HG02571 (cell line): Measurements from ENCODE around the gene UGT1A5.

Experiments used
- ATAC-seq: cut with Tn5 transposase; IDR thresholded peaks from one replicate; pipeline ENCODE4 v1.9.1; 2021; ENCODE audit warnings: mild to moderate bottlenecking, moderate library complexity; ENCODE audit not compliant: unreplicated experiment

Gene UGT1A5

DNA sequence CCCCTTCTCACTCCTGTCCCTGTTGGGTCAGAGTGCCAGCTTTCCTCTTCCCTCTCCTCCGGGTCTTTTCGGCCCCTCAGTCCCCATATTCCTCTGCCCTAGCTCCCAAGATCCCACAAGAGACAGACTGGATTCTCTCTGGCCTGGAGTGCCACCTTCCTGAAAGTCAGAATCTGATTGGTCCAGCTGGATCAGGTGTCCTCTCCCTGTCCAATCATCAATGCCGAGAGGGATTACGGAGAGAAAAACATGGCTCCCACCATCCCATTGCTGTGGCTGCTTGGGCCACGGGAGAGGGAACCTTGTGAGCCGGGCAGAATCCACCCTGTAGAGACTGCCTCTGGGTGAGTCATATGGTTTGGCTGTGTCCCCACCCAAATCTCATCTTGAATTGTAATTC is 62.7 kb downstream of the UGT1A5 start:
- no peak for ATAC-seq

DNA sequence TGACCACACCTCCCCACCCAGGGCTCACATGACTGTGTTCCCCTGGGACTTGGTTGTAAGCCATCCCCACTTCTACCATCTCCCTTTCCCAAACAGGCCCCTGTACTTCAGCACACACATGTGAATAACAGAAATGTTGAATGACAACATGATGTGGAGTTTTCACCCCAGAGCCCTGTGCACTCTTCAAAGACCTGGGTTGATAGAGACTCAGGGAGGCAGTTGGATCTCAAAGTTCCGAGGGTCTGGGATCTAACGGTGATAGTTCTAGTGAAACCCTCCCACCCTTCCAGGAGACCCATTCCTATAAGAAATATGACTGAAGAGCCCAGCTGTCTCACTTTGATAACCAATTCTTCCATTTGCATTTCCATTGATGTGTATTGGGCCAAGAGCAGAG is 65.3 kb downstream of the UGT1A5 start, which contains the start of gene MROH2A:
Gene MROH2A (plus strand): TSS at position 301 of the 400 bp plus-strand sequence. CDS start 1,029 bp downstream, outside the sequence.
- ATAC-seq: no peak

- ATAC-seq: no peak
Measured at GRCh38 chr2:233779722-233780121, 67.0 kb downstream of the UGT1A5 start.

- ATAC-seq: no peak
Measured at GRCh38 chr2:233780771-233781170, 68.1 kb downstream of the UGT1A5 start.

- no peak for ATAC-seq
Measured at GRCh38 chr2:233789554-233789953, 76.8 kb downstream of the UGT1A5 start.

GRCh38 chr2:233791151-233791882 is 78.6 kb downstream of the UGT1A5 start:
- no peak for ATAC-seq

DNA sequence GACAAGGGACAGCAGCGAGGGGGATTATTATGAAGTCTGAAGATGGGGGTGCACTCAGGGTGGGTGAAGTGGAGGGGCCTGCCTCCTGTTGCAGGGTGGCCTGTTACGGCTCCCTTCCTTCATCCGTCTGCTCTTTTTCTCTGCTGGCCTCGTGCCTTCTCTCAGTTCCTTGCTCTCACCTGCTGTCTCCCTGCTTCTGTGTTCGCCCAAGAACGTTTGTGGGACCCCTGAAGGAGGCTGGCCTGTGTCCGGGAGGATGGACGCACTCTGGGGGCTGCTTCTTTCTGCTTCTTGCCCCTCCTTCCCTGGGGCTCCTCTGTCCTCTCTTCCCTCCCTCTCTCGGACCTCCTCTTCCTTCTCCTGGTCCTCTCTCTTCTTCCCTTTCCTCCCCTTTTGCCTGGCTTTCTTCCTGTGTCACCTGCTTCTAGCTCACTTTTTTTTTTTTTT is 79.2 kb downstream of the UGT1A5 start:
- ATAC-seq: no peak

GRCh38 chr2:233792720-233793119 is 80.0 kb downstream of the UGT1A5 start:
- no peak for ATAC-seq

DNA sequence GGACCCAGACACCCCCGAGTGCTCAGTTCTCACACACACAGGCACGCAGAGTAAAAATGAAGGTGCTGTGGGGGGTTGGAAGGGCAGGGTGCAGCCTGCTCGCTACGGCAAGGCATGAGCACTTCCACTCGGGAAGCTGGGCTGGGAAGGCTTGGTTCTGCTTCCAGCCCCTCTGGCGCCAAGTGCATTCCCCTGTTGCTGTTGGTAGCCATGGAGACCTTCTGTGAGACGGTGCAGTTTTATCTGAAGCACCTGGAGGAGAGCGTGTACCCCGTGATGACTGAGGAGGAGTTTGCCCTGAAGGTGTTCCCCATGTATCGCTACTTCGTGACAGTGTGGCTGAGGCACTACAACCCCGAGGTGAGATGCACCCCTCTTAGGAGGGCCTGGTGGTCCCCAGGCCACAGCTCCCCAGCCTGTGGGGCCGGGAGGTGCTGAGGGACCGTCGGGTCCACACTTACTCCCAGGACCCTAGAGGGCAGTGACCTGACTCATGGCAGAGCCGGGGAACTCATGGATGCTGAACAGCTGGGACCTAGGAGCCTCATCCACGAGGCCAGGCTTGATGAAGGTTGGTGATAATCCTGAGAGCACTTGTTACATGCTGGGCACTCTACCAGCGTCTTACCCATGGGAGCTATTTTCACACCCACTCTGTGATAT is 80.9 kb downstream of the UGT1A5 start:
- no peak for ATAC-seq

GRCh38 chr2:233794128-233794658 is 81.5 kb downstream of the UGT1A5 start:
- ATAC-seq: no peak

DNA sequence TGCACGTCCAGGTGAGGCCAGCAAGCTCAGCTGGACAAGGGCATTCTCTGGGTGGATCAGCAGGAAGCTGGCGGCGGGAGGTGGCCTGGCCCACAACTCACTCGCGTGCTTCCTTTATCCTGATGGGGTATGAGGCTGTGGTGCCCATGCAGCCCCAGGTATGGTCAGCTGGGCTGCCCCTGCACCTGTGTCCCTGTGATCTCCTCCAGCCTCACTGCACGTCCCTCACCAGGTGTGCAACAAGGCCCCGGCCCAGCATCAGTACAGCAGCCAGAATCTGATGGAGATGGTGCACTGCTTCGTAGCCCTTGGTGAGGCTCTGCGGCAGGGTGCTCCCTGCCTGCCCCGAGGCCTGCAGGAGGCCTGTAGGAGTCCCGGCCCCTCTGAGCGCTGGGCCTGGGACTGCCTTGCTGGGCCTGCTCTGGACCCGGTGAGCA is 83.0 kb downstream of the UGT1A5 start:
- no peak for ATAC-seq

- no peak for ATAC-seq
Measured at GRCh38 chr2:233796254-233796653, 83.5 kb downstream of the UGT1A5 start.

DNA sequence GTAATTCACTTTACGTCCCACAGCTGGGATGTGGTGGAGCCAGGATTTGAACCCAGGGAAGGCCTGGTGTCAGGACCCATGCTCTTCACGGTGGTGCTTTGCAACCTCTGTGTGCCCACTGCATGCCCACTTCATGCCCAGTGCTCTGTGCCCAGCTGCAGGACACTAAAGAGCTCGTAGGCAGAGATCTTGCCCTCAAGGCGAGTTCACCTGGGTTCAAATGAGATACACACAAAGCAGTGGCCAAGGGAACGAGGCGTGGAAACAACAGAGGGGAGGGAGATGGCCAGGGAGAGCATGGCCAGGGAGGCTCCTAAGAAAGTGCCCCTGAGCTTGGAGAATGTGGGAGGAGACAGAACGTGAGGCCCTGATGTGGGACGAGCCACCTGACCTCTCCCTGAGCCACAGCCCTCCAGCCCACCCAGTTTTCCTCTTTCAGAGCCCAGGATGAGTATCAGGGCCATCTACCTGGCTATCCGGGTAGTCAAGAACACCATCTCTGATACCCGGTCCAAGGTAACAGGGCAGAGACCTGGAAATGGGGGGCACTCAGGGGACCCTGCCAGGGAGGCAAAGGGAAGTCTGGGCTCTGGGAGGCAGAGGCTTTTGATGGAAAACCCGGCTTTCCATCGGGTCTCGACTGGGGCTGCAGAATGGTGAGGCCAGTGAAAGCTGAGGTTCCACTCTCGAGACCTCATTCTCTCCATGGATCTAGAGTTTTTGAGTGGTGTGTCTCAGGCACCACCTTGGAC is 85.8 kb downstream of the UGT1A5 start:
- no peak for ATAC-seq

DNA sequence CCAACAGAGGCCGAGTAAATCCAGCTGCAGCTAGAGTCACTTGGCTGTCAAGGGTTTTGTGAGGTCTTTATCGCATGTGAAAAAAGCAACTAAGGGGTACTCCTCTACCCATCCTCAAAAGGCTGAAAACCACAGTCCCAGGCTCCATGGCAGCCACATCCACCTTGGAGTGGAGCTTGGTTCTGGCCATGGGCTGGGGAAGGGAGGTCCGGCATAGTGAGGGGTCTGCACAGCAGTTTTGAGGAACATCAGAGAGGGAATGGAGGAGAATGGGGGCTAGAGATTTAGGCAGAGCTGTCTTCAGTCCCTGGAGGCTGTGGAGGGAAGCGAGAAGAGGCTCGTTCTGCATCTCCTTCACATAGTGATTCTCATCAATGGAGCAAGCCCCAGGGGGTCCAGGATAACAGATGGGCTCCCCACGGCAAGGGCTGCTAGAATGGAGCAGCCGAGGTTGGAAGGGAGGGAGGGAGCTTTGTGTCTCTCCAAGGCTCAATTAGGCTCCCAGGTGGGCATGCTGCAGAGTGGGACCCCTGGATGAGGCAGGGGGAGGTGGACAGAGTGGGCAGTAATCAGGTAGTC is 86.5 kb downstream of the UGT1A5 start:
- no peak for ATAC-seq

- ATAC-seq: no peak
Measured at GRCh38 chr2:233799716-233800115, 87.0 kb downstream of the UGT1A5 start.

DNA sequence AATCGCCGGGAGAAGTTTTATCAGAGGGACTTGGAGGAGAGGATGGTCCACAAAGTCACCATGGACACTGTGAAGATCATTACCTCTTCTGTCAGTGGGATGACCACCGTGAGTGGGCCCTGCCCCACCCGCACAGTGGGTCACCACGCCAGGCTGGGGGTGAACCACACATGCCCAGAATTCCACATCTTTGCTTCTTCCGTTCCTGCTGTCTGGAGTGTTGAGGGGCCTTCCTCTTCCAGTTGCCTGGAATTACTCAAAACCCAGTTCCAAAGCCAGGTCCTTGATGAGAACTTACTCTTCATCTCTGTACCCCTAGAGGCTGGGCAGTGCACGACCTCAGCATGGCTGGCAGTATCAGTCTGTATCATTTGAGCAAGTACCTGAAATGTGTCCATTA is 87.5 kb downstream of the UGT1A5 start:
- ATAC-seq: no peak

DNA sequence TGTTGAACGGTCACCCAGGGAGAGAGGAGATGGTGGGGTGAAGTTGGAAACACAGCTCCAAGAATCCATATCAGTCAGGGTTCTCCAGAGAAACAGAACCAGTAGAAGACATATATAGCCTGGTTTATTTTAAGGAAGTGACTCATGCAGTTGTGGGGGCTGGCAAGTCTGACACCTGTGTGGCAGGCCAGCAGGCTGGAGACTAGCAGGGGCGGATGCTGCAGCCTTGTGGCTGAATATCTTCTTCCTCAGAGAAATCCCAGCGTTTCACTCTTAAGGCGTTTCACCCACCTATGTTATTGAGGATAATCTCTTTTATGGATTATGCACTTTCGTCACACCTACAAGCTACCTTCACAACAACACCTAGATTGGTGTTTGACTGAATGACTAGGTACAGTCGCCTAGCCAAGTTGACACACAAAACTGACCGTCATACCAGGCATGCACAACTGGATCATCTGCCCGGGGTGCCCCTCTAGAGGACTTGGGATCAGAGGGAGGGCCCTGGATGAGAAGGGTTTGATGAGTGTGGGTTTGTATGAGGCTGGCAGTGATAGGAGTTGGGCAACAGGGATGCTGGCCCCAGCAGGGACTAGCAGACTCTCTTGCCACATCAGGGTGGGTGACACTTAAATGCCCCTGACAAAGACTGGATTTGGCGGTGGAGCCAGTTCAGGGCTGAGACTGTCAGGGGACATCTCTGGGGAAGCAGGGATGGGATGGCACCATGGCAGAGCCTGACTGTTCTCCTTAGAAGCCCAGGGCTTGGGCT is 88.8 kb downstream of the UGT1A5 start:
- ATAC-seq: no peak

GRCh38 chr2:233802132-233802815 is 89.6 kb downstream of the UGT1A5 start:
- ATAC-seq: no peak

GRCh38 chr2:233803292-233803911 is 90.7 kb downstream of the UGT1A5 start:
- no peak for ATAC-seq
